ENCODE results near the gene DCC. TPM values are rescaled to one million over a fixed set of nuclear protein-coding genes. Genes with fewer than 3 reads are reported as not detected.

DCC gene
- total and polyA plus RNA-seq, 2 donors (not counting 1 experiment from before 2014, with no cell fraction given) = not detected

DNA sequence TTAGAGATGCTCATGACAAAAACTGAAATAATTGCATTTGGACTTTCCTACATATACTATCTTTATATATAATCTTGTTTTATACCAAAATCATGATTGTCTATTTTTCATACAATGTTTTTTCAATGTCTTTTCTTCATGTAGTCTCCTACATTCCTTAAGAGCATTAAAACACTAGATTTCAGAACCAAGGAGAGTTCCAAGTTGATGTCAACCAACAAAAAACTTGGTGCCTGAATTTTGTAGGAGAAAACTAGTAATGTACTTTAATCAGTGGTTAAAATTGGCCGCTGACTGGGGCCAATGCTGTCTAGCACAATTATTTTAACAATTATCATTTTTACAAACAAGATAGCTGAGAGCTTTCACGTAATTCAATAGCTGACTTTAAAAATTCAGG lies 678.8 kb downstream of the DCC start:
- Histone ChIP-seq H3K27ac (ENCODE audit: low read length in 2 of 2) (no peak overlapping the region), H3K36me3 (replicated peaks in 1 of 2; ENCODE audit: control extremely low read depth in 1 of 2, control insufficient read depth in 1 of 2, extremely low read depth in 1 of 2, insufficient read depth in 2 of 2, low read length in 1 of 2) (no peaks in the 10 kb centered on the region), H3K4me1 (ENCODE audit: control insufficient read depth in 2 of 2, insufficient read depth in 2 of 2, low read length in 2 of 2) (no peaks in the 10 kb centered on the region), H3K27me3 (replicated peaks in 1 of 4; ENCODE audit: control extremely low read depth in 1 of 4, control insufficient read depth in 3 of 4, insufficient read depth in 4 of 4, low read length in 3 of 4) (no peaks in the 10 kb centered on the region), H2AFZ (ENCODE audit: insufficient read depth, low read depth, low read length, poor library complexity, severe bottlenecking) (no peak overlapping the region), H4K20me1 (ENCODE audit: control insufficient read depth, insufficient read depth, low read length, poor library complexity, severe bottlenecking) (no peaks in the 10 kb centered on the region), H3K9ac (ENCODE audit: low read length) (no peak overlapping the region), H3K79me2 (ENCODE audit: control insufficient read depth, insufficient read depth, low read length) (no peaks in the 10 kb centered on the region), H3K4me3 (ENCODE audit: control extremely low read depth in 1 of 5, extremely low read depth in 1 of 5, insufficient read depth in 1 of 5, low read depth in 2 of 5, low read length in 4 of 5) (no peak overlapping the region), H3K4me2 (replicated peaks; ENCODE audit: low read depth, low read length, poor library complexity, severe bottlenecking) (no peak overlapping the region), H3K9me3 (ENCODE audit: control extremely low read depth in 1 of 3, control insufficient read depth in 2 of 3, insufficient read depth in 1 of 3, low read length in 2 of 3) (no peaks in the 10 kb centered on the region)
- no peaks in the 10 kb centered on the region for H3K27me3 Mint-ChIP-seq
- ATAC-seq (ENCODE audit: low read depth) (no peak), DNase-seq (no peak)
- no CpG with 5 or more reads among the region's 2 CpGs for WGBS (ENCODE audit: insufficient coverage)
- peaks cover 2% of the 10 kb centered on the region for H3K9me3 Mint-ChIP-seq (ENCODE audit: insufficient read depth)
- no peak overlapping the region for H3K27ac Mint-ChIP-seq
- H3K4me3 Mint-ChIP-seq = no peak overlapping the region
- no peaks in the 10 kb centered on the region for H3K4me1 Mint-ChIP-seq
- CTCF ChIA-PET = no interaction called here
- TF ChIP-seq, protein P1, sequence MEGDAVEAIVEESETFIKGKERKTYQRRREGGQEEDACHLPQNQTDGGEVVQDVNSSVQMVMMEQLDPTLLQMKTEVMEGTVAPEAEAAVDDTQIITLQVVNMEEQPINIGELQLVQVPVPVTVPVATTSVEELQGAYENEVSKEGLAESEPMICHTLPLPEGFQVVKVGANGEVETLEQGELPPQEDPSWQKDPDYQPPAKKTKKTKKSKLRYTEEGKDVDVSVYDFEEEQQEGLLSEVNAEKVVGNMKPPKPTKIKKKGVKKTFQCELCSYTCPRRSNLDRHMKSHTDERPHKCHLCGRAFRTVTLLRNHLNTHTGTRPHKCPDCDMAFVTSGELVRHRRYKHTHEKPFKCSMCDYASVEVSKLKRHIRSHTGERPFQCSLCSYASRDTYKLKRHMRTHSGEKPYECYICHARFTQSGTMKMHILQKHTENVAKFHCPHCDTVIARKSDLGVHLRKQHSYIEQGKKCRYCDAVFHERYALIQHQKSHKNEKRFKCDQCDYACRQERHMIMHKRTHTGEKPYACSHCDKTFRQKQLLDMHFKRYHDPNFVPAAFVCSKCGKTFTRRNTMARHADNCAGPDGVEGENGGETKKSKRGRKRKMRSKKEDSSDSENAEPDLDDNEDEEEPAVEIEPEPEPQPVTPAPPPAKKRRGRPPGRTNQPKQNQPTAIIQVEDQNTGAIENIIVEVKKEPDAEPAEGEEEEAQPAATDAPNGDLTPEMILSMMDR (IDR thresholded peaks at IDR 0.05) = no peak
- no peak for TF ChIP-seq EZH2 (IDR thresholded peaks at IDR 0.05; ENCODE audit: borderline replicate concordance, insufficient read depth, low read depth, low read length, poor library complexity, severe bottlenecking)
- intact Hi-C loops (cut with micrococcal nuclease) = no loop called here
- POLR2A ChIA-PET = no interaction called here

DNA sequence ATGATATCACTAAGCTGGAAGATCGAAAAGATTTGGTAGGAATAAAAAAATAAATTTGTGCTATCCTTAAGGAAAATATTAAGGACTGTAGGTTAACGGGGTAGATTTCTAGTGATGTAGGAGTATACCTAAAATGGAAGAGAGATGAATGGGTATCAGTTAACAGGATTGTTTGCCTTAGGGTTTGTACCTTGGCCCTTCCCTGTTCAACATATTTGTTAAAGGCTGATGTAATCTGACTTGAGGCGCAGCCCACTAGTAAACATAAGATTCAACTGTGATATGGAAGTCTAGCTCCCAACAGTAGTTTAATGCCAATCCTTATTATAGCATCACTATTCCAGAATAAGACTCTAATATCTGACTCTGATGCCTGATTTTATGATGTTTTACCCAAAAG lies 685.2 kb downstream of the DCC start:
- H3K4me1 Mint-ChIP-seq = no peaks in the 10 kb centered on the region
- no peaks in the 10 kb centered on the region for H3K9me3 Mint-ChIP-seq (ENCODE audit: insufficient read depth)
- no peaks in the 10 kb centered on the region for H3K27me3 ChIP-seq (replicated peaks in 1 of 4; ENCODE audit: control extremely low read depth in 1 of 4, control insufficient read depth in 3 of 4, insufficient read depth in 4 of 4, low read length in 3 of 4)
- no peaks in the 10 kb centered on the region for H3K36me3 ChIP-seq (replicated peaks in 1 of 2; ENCODE audit: control extremely low read depth in 1 of 2, control insufficient read depth in 1 of 2, extremely low read depth in 1 of 2, insufficient read depth in 2 of 2, low read length in 1 of 2)
- POLR2A ChIA-PET = no interaction called here
- no peaks in the 10 kb centered on the region for H3K79me2 ChIP-seq (ENCODE audit: control insufficient read depth, insufficient read depth, low read length)
- CTCF ChIA-PET = no interaction called here
- no peak overlapping the region for H3K4me2 ChIP-seq (replicated peaks; ENCODE audit: low read depth, low read length, poor library complexity, severe bottlenecking)
- H3K4me1 ChIP-seq (ENCODE audit: control insufficient read depth in 2 of 2, insufficient read depth in 2 of 2, low read length in 2 of 2) = no peaks in the 10 kb centered on the region
- no peaks in the 10 kb centered on the region for H3K9me3 ChIP-seq (ENCODE audit: control extremely low read depth in 1 of 3, control insufficient read depth in 2 of 3, insufficient read depth in 1 of 3, low read length in 2 of 3)
- H3K27ac ChIP-seq (ENCODE audit: low read length in 2 of 2) = no peak overlapping the region
- H3K4me3 Mint-ChIP-seq = no peak overlapping the region
- H2AFZ ChIP-seq (ENCODE audit: insufficient read depth, low read depth, low read length, poor library complexity, severe bottlenecking) = no peak overlapping the region
- H3K9ac ChIP-seq (ENCODE audit: low read length) = no peak overlapping the region
- ATAC-seq (ENCODE audit: low read depth) (no peak), DNase-seq (no peak)
- no peak overlapping the region for H3K4me3 ChIP-seq (ENCODE audit: control extremely low read depth in 1 of 5, extremely low read depth in 1 of 5, insufficient read depth in 1 of 5, low read depth in 2 of 5, low read length in 4 of 5)
- TF ChIP-seq EZH2 (IDR thresholded peaks at IDR 0.05; ENCODE audit: borderline replicate concordance, insufficient read depth, low read depth, low read length, poor library complexity, severe bottlenecking) = no peak
- TF ChIP-seq, protein P1 (IDR thresholded peaks at IDR 0.05) = no peak
- H4K20me1 ChIP-seq (ENCODE audit: control insufficient read depth, insufficient read depth, low read length, poor library complexity, severe bottlenecking) = no peaks in the 10 kb centered on the region
- no peaks in the 10 kb centered on the region for H3K27me3 Mint-ChIP-seq
- 100% methylated on average over 1 of the region's 3 CpGs for WGBS (ENCODE audit: insufficient coverage)
- intact Hi-C loops (cut with micrococcal nuclease) = no loop called here
- H3K27ac Mint-ChIP-seq = no peak overlapping the region

Measured in B cell (primary cell).